Activated CD4-positive, alpha-beta T cell treated with anti-CD3 and anti-CD28 coated beads, Interleukin-10, Interleukin-2, amounts not matched to agents 100 ng/mL and 50 ng/mL, durations not matched to agents 16 hours and 8 hours (primary cell): ENCODE results near the gene SRC.

Experiments used
- DNase-seq: peaks from one replicate; pipeline ENCODE4 v3.0.0-alpha.2; 2020

SRC gene

DNA sequence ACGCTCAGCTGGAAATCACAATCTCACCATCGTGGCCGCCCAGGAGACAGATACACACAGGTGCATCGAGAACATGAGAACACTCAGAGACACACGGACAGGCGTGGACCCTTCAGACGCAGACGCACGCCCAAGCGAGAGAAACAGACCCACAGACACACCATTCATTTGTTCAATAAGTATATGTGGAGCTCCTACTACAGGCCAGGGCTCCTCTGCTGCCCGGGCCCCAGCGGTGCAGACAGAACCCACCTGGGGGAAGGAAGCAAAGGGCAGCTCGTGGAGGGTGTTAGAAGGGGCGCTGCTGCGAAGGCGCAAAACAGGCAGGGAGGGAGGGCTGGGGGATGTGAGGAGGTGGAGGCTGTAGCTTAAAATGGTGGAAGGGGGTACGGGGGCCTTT is 39.2 kb downstream of the SRC start:
- no peak for DNase-seq

DNA sequence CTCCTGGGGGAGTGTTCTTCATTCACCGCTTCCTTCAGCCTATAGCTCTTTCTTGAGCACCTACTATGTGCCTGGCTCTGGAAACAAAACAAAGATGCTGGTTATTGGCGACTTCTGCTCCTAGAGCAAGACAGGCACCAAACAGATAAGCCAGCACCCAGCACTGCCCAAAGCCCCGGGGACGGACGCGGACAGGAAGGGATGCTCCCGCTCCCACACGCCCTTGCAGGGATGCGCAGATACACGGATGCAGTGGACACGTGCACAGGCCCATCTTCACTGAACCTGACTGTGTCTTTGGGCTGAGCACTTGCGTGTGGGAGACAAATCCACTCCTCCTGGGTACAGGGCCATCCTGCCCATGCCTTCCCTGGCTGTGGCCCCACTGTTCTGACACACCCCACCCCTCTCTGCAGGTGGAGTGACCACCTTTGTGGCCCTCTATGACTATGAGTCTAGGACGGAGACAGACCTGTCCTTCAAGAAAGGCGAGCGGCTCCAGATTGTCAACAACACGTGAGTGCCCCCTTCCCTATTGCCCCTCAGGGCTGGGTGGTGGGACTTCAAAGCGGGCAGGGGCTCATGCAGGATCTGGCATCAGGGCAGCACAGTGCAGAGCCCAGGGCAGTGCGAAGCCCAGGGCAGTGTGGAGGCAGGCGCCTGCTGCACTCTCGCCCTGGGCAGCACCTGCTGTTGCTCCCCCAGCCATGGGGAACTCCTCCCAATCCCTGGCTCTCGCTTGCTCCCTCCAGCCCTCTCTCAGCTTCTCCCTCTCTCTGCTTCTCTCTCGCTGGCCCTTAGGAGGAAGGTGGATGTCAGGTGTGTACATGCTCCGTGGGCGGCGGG is 39.9 kb downstream of the SRC start:
- no peak for DNase-seq

DNA sequence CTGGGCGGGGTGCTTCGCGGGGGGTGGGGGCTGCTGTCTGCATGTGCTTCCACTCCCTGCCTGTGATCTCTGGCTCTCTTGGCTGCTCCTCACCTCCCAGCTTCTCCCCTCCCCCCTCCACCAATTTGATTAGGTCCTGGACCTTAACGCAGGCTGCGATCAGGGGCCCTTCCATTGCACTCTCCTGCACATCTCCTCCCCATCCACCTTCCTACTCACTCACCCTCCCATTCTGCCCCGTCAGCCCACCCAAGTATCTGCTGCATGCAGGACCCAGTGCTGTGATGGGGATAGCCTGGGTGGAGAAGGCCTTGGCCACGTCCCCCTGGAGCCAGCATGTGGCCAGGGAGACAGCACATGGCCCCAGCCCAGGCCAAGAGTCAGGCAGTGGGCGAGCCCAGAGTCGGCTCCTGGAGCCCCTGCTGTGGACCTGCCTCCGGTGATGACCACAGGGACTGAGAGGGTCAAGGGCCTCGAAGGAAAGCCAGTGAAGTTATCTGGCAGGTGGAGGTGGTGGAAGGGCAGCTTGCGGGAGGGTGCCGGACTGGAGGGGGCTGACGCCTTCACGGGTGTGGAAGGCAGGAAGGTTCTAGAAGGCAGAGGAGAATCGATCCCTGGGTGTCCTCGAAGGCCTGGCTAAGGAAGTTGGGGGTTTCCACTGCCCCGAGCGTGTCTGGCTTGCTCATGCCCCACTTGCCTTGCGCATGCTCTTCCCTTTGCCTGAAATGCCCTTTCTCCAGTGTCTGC is 40.7 kb downstream of the SRC start:
- no peak for DNase-seq

DNA sequence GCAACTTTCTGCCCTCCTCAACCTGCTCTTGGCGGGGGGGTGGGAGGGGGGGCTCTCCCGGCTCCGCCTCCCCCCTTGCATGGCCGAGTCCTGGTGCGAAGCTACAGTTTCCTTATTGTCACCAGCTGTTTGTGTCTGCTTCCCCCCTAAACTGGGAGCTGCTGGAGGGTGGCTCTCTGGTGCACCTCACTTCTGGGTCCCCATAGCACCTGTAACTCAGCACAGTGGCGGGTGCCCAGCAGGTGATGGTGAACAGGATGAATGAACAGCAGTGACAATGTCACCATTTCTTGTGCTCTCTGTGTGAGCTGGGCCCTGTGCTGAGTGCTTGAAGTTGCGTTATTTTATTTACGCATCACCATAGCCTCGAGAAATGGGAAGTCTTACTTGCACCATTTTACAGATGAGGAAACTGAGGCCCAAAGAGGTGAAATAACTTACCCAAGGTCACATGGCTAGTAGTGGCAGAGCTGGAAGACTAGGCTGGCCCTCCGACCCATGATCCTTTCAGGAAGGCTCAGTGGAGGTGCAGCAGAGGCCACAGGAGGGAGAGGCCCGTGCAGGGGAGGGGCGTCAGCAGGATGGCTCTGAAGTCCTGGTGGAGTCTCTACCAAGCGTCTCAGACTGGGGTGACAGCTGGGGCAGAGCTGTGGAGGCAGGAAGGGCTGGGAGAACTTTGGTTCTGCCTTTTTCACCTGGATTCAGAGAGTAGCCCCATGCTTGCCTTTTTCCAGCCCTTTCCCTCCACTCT is 41.8 kb downstream of the SRC start:
- DNase-seq, result no peak

DNA sequence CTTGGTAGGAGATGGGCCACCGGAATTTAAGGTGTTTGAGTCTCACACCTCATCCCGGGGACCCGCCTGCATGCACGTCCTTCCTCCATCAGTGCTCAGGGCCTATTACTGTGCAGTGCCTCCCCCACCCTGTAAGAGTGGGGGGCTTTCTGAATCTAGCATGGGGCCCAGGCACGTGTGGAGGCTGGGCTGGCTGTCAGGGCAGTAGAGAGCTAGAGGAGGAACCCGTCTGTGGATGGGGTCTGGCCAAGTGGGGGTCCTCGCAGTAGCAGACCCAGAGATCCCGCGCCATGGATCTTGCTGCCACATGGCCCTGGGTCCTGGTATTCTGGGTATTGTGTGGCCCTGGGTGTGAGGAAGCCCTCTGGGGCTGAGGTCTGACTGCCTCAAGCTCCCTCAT is 42.9 kb downstream of the SRC start:
- no peak for DNase-seq

DNA sequence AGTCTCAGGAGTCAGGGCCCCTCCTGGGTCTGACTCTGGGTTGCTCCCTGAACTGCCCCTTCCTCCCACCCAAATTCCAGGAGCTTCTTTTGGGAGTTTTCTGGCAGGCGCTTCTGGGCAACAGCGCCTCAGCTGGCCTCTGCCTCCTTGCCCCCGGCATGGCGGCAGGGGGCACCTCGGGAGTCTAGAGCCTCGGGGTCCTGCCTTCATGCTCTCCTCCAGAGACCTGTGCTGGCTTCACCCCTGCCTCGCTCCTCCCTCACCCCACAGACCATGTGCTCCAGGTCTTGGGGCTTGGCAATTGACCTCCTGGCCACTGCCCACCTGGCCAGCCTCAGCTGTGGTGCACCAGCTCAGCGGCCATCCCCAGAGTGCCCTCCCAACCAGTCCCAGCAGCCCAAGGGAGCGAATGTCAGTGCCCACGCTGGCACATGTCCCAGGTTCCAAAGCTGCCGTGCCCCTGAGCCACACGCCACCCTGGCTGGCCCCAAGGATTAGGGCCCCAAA is 43.4 kb downstream of the SRC start:
- no peak for DNase-seq

DNA sequence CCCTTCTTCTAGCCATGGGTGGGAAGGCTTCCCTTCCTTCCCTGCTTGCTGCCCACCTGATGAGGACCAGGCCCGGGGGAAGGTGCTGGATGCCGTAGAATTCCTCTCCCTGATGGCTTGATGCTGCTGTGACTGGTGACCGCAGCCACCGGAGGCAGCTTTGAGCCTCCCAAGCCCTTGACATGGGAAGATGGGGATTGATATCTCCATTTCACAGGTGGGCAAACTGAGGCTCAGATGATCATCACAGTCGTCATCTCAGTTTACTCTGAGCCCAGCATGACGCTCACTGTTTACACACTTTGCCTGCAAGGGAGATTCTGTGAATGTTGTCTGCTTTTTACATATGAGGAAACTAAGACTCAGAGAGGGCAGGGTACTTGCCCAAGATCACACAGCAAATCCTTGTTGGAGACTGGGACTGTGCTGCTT is 43.9 kb downstream of the SRC start:
- DNase-seq, result no peak

DNA sequence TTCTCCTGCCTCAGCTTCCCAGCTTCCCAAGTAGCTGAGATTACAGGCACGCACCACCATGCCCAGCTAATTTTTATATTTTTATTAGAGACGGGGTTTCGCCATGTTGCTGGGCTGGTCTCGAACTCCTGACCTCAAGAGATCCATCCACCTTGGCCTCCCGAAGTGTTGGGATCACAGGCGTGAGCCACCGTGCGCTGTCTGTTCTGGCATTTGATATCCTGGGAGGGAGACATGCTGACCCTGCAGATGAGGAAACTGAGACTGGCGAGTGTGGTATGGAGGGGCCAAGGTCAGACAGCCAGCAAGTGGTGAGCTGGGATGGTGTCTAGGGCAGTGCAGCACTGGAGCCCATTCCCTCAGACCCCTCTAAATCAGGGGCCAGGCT is 44.6 kb downstream of the SRC start:
- no peak for DNase-seq

DNA sequence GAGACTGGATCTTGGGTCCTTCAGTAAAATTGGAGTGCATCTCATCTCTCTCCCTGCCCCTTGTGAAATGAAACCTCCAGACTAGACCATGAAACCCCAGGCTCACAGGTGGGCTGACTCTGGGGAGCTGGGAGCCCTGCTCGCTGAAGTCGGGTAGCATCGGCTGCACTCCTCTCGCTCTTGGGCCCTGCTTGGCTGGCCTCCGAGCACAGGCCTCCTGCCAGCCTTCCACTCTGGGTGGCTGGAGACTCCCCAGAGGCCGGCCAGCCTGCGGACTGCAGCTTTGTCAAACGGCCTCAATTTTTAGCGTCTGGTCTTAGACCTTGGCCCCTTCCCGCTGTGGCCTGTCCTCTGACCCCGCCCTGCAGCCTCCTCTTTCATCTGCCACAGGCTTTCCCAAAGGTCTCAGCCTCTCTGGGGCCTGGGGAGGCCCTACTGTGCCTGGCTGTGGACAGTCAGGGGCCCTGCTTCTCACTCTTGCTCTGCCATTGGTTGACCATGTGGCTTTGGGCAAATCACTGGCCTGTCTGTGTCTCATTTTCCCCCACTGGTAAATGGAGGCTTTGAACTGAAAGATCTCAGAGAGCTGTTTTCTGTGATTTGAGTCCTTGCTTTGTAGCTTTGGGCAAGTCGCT is 45.1 kb downstream of the SRC start:
- DNase-seq, result no peak

DNA sequence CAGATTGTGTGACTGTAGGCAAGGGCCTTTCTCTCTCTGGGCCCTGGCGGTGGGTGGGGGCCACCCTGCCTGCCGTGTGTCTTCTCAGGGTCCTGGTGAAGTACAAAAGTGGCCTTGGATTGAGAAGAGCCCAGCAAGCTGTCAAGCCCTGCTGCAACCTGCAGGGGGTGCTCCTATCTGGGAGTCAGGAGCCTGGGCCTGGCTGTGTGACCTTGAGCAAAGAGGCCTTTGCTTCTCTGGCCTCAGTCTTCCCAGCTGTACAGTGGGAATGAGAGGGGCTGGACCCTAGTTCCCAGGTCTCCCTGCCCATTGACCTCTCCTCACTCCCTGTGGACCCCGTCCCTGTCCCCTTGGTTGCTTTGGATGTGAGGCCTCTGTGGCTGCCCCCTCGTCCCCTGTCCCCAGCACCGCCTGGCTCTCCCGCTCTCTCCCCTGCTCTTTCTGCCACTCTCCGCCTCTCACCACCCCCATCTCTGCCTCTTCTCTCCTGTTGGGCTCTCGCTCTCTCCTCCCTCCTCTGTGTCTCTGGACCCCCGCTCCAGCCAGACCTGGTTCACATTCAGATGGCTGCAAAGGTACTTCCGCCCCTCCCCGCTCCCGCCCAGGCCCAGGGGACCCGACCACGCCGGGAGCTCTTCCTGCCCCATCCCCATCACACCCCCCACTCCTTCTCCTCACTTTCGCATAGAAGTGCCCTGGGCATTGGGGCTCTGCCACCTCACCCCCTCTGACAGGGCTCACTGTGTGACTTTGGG is 46.7 kb downstream of the SRC start:
- DNase-seq, result peak; percentile 49

DNA sequence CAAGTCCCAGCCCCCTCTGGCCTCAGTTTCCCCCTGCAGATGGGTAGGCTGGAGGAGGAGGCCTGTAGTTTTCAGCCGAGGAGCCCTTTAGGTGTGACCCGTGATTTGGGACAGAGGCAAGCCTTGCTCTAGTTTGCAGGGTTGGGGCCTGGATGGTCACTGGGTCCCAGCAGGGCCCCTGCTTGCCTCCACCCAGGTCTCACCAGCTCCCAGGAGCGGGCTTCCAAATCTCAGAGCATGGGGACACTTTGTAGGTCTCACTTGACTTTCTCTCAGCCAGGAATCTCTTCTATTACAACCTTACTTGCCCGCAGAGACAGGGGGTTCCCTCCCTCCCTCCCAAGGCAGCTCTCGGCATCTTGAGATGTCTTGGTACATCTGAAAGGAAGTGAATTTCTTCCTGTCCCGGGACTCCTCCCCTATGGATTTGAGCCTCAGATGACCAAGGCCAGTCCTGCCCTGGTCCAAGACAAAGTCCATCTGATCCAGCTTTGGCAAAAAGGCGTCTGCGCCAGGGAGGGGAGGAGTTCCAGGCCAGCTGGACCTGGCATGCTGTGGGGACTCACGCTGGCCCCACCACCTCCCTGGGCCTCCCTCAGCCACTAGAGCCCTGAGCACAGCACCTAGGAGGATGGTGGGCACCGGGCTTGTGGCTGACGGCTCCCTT is 47.4 kb downstream of the SRC start:
- no peak for DNase-seq

DNA sequence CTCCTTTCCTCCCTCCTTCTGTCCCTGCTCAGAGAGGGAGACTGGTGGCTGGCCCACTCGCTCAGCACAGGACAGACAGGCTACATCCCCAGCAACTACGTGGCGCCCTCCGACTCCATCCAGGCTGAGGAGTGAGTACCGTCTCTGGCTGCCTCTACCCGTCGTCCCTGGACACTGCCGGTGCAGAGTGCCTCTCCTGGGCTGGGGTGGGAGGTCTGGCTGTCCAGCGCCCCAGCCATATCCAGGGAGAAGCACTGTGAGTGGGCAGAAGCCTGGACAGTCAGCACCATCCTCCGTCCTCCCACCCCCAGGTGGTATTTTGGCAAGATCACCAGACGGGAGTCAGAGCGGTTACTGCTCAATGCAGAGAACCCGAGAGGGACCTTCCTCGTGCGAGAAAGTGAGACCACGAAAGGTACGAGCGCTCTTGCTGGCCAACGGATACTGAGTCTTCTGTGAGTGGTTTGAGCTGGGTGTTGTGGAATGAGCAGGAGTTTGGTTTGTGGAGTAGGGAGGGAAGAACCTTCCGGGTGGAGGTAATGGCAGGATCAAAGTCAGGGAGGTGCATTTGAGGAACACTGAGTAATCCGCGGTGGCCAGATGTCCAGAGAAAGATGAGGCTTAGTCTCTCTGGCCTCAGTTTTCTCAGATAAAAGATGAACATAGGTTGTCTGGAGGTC is 48.1 kb downstream of the SRC start:
- no peak for DNase-seq

DNA sequence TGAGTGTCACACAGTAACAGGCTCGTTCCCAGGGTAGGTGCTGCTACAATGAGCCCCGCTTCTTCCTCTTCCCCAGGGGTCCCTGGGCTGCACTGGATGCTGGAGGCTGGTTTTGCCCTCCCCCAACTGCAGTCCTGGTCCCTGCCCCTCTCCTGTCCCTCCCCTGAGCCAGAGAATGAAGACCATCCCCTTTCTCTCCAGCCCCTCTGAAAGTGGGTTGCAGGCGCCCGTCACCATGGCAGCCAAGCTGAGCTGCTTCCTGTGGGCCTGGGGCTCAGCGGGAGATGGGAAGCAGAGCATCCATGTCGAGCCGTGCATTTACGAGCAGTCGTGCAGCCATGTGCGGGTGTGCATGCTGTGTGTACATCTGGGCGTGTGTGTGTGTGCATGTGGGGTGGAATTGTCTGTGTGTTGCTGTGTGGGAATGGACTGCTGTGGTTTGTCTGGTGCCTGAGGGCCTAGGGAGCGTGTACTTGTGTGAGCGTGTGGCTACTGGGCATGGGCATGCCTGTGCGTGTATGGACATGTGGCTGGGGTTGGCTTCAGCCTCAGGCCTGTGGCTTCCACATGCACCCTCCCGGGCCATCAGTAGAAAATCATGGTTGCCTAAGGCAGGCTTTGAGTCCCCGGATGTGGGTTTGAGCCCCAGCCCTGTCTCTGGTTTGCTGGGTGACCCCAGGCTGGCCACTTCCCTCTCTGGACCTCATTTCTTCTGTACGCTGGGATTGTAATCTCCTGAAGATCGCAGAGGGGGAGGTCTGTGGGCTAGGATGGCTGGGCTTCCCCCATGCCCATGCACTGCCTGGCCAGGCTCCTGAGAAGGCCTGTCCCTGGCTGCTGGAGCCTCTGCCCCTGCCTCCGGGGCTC is 48.8 kb downstream of the SRC start:
- DNase-seq, result no peak

DNA sequence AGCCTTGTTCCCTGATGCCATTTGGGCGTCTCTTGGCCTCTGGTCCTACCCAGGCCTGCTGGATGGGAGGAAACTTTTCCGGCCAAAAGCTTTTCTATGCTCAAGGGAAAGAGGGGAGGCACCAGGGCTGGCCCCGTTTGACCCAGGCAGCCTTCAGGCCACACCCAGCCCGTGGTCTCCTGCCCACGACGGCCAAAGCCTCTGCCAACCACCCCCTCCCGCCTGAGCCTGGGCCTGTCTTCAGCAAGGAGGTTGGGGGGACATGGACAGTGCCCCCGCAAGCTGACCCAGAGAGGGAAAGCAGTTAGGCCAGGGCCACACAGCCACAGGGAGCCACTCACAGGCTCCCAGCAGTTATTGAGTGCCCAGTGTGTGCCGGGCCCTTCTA is 49.5 kb downstream of the SRC start:
- DNase-seq, result no peak

DNA sequence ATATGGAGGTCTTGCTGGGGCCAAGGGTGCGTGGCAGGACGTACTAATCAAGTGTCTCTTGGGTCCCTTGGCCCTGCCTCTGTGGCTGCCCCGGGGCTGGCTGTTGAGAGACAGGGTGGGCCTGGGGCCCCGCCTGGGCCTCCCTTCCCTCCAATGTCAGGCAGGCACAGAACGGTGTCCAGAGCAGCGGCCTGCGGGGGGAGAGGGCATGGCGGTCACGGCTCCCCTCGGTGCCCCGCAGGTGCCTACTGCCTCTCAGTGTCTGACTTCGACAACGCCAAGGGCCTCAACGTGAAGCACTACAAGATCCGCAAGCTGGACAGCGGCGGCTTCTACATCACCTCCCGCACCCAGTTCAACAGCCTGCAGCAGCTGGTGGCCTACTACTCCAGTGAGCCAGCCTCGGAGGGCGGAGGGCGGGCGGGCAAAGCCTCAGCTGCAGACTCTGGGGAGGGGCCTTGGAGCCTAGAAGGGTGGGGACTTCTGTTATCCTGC is 50.0 kb downstream of the SRC start:
- no peak for DNase-seq

DNA sequence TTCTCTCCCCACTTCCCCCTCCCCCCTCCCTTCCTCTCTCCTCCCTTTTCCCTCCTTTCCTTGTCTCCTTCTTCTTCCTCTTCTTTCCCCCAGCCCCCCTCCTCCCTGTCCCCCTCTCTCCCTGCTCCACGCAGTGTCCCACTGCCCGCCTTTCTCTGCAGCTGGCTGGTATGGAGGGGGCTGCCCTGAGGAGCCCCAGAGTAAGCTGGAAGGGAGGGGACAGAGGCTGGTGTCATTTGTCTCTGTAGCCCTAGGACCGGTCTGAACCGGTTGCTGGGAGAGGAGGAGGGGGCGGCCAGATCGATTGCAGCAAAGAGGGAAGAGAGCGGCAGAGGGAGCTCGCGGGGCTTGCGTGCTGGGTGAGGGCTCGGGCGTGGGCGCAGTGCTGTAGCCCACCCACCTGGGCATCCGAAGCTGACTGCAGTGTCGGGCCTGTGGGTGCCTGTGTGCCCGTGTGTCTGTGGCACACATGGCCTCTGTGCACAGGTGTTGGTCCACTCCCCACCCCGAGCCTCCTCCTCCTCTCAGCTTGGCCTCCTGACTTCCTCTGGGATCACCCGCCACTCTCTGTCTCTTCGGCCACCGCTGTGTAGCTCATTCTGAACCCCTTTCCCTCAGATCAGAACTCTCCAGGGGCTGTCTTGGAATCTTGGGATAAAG is 50.6 kb downstream of the SRC start:
- no peak for DNase-seq

DNA sequence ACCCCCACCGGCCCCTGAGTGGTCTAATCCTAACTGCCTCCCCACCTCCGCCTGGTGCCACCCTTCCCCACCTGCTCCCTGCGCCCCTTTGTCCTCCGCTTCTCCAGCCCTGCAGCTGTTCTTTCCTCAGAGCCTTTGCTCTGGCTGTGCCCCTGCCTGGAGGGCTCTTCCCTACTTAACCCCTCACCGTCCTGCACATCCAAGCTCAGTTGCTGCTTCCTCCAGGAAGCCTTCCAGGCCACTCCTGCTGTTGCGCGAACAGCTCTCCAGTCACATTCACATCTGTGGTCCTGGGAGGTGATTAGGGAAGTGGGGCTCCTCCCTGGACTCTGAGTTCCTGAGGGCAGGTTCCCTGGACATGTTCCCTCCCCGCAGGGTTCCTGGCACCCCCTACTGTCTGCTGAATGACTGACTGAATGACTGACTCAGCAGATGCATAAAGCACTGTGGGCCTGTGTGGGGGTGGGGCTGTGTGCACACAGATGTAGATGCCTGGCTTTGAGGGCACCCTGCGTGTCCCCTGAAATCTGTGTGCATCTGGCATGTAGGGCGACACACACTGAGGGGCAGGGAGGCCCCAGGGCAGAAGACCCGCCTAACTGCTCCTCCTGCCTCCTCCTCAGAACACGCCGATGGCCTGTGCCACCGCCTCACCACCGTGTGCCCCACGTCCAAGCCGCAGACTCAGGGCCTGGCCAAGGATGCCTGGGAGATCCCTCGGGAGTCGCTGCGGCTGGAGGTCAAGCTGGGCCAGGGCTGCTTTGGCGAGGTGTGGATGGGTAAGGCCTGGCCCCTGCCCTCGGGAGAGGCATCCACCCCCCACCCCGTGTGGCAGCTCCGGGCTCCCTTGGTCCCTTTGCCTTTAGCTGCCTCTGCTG is 51.4 kb downstream of the SRC start:
- DNase-seq, result no peak
